Hippocampal formation (tissue), 2 donors: ENCODE data around the gene SLC30A1.
"Not testable (repeated sequence)": the region's sequence is repeated elsewhere in the genome, so short reads cannot be mapped to it uniquely, and the experiment has no call there.

Source experiments
- DNase-seq, 2 donors: peaks; one replicate each; lab custom pipeline; 2025; lab: John Stamatoyannopoulos, UW

Gene SLC30A1, protein sequence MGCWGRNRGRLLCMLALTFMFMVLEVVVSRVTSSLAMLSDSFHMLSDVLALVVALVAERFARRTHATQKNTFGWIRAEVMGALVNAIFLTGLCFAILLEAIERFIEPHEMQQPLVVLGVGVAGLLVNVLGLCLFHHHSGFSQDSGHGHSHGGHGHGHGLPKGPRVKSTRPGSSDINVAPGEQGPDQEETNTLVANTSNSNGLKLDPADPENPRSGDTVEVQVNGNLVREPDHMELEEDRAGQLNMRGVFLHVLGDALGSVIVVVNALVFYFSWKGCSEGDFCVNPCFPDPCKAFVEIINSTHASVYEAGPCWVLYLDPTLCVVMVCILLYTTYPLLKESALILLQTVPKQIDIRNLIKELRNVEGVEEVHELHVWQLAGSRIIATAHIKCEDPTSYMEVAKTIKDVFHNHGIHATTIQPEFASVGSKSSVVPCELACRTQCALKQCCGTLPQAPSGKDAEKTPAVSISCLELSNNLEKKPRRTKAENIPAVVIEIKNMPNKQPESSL

DNA sequence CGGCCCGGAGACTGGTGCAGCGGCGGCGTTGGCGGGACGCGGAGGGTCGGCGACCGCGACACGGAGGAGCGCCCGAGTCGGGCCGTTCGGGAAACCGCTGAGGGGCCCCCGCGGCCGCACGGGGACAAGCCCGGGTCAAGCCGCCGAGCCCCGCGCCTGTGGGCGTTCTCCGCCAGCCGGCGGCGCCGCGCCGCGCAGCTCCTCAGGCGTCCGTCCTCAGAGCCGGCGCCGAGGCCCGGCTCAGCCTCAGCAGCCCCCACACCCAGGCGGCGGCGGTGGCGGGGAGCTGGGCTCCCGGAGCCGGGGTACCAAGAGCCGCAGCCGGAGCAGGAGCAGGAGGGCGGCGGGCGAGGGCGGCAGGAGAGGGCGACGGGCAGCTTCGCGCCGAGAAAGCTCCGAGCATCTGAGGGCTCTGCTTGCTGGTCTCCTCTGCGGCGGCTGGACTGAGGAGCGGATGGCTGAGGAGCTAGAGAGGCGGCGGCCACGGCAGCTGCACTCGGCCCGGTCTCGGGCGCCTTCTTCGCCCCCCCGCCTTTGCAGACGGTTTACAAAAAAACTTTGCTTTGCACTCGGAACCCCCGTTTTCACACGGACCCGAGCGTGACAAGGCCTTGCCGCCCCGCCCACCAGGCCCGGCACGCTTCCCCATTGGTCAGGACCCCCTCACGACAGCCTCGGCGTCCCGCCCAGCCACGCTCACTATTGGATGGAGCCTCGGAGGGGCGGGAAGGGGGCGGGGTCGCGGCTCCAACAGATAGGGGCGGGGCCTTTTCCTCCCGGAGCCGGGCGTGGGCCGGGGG lies at the start of gene SLC30A1:
TSS of gene SLC30A1 (minus strand) at position 522 of the 800 bp plus-strand sequence. CDS start 549 bp downstream, outside the sequence.
- DNase-seq, result peak; percentile 97 to 99

DNA sequence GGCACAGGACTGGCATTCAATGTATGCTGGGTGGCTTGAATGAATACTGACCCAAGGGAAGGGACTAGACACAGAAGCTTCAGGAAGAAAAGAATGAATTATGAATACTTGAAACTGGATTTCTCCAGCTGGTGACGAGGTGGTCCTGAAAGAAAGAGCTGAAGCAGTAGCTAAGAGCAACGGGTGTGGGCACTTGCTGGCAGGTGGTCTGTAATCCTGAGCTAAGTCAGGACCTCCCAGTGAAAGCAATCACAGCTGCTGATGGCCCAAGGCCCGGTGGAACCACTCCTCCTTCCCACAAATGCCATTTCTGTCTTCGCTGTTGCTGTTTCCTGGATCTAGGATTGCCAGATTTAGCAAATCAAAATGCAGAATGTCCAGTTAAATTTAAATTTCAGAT lies 49.5 kb upstream of the SLC30A1 start:
- no peak for DNase-seq

DNA sequence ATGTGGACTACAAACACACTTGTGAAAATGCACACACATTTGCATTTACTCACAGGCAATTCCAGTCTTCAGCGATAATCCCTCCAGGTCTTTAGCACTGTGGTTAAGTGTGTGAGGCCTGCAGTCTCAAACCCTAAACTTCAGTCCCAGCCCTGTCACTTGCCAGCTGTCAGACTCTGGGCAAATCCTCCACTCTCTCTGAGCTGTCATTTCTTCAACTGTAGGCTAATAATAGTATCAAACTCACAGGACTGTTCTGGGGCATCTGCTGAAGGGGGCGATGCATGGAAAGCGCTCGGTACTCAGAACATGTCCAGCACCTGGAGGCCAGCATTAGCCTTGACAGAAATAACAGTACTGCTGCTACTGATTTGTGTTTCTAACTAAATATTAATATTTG lies 48.3 kb upstream of the SLC30A1 start:
- DNase-seq, result no peak

DNA sequence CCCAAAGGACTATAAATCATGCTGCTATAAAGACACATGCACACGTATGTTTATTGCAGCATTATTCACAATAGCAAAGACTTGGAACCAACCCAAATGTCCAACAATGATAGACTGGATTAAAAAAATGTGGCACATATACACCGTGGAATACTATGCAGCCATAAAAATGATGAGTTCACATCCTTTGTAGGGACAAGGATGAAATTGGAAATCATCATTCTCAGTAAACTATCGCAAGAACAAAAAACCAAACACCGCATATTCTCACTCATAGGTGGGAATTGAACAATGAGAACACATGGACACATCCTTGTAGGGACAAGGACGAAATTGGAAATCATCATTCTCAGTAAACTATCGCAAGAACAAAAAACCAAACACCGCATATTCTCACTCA lies 46.9 kb upstream of the SLC30A1 start:
- DNase-seq, result not testable (repeated sequence)

DNA sequence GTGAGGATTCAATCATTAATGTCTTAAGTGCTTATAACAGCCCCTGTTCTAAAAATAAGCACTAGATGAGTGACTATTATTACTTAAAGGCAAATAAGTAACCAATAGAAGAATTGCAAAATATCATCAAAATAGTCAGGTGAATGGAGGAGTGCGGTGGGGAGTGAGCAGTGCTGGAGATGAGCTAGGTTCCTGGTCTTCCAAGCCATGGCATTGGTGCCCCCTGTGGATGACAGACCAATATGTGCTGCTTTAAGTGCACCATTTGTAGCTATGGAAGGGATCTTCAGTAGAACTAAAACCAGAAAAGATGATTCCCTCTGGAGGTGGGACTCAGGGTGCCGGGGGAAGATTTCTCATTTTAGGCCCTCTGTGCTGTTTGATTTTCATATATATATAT lies 46.1 kb upstream of the SLC30A1 start:
- DNase-seq, result no peak

DNA sequence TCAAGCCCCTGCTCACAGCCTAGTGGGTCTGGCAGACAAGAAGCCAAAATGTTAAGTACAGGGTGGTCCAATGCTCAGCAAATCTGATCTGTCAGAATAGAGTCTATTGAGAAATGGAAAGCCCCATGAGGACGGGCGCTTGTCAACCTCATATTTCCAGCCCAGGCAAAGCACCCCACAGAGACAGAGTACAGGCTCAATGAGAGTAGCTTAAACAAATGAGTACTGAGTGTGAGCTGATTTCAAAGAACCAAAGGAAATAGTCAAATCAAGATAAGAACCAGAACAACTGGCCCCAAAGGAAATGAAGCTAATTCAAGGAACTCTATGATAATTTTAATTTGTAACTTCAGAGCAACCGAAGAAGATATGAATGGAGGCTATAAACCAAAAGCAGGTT lies 44.6 kb upstream of the SLC30A1 start:
- no peak for DNase-seq

DNA sequence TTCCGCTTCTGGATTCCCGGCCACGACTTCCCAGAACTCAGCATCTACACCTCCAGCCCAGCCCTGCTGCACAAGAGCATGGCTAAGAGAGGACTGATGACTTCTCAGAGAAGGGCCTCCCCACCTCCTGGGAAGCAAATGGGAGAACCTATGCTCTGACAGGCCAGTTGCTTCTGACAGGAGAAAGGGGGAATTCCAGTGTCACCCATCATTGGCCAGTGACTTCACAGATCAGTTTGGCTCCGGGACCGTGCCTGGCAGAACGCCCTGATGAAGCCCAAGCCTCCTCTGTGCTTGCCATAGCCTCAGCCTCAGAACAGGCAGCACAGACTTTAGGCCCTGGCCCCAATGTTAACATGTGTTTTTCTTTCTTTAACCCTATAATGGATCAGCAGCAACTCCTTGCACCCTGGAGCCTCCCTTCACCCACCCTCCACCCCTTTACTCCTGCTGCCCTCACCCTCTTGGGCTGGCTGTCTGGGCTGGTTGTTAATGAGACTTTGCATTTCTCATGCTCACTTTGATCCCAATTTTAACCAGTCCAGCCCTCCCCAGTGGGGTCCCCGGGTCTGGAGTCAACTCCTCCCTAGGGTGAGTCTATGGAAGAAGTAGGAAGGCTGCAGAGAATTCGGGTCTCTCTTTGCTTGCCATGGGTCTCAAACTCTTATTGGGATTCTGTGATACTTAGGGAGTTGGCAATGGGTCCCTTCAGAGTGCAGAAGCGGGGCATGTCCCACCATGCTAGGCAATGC lies 42.7 kb upstream of the SLC30A1 start:
- DNase-seq, result no peak

DNA sequence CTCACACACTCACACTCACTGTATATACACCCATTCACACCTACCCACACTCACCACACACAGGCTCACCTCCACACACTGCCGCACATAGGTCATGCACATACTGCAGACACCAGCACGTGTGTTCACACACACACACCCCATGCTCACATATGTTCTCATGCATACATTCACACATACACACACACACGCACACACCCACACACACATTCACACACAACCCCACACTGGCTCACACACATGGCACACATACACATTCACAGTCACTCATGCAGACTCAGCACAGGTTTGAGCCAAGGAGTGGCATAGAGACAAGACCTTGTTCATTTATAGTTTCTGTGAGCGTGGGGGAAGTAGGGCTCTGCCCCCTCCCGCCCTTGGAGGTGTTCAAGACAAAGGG lies 41.1 kb upstream of the SLC30A1 start:
- DNase-seq, result no peak

DNA sequence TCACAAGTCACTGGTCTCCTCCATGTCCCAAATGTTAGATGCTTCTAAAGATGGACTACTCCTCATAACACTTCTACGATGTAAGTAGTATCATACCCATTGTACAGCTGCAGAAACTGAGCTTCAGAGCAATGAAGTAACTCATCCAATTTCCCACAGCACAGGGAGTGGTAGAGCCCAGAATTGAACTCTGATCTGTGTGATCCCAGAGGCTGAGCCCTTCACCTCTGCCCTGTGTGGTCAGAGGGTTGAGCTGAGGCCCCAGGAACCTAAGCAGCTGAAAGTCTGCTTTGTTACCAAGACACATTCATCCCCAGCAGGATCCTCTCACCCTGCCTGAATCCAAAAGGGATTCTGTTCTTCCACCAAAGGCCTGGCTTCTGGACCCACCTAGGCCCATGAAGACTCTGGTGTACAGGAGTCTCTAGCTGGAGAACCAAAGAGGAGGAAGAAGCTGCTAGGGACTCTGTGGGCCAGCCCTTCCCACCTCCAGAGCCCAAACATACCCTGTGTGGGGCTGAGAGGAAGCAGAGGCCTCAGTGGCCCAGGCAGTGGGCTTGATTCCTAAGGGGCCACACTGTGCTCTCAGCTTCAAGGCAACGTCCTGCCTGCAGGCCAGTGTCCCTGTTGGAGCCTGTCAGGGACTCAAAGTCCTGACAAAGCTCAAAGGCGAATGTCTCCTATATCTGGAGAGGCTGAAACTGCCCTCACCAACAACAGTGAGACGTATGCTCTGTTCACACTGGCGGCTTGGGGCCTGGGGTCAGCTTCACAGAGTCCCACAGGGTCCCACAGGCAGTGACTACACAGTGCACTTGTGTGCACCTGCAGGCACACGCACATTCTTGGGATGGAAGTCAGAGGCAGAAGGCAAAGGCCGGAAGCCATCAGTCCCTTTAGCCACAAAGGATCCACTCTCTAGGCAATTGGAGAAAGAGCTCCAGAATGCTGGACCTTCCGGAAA lies 40.4 kb upstream of the SLC30A1 start:
- DNase-seq, result no peak

DNA sequence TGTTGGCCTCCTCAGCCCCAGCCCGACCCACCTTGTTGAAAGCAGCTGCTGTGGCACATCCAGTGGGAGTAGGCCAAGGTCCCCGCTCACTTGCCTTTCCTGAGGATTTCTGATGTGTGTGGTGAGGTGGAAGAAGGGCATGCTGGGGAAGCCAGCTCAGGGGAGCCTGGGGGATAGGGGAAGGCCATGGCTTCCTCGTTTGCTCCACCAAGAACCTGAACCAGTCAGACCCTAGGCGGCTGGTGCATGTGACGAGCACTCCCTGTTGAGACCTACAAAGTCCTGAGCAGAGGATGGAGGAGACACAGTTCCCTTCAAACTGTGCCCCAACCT lies 38.0 kb upstream of the SLC30A1 start:
- no peak for DNase-seq

DNA sequence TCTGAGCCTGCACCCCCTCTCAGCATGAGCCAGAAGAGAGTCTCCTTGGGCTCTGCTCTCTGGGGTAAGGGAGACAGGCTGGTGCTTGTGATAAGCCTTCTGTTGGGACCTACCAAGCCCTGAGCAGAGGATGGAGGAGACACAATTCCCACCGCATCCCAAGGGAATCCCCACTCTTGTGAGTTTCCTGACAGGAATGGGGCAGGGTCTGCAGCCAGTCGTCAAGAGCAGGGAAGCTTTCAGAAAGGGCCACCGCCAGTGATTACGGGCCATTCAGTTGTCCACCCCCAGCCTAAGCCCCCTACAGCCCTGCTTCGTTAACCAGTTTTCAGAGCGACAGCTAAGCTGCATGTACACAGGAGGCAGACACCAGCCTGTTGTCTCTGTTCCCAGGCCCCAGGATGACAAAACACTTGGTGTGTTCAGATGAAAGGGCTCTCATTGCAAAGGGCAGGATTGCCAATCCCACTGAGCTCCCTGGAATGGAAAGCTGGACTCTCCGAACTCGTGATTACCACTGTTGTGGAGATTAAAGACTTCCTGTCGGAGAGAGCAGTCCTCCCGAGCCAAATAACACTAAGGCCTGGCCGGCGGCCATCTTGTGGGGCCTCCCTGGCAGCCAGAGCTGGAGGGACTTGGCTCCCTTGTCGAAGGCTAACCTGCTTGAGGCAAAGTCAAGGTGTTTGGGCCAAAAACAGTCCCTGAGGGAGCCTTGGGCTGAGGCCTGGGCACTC lies 37.4 kb upstream of the SLC30A1 start:
- no peak for DNase-seq

DNA sequence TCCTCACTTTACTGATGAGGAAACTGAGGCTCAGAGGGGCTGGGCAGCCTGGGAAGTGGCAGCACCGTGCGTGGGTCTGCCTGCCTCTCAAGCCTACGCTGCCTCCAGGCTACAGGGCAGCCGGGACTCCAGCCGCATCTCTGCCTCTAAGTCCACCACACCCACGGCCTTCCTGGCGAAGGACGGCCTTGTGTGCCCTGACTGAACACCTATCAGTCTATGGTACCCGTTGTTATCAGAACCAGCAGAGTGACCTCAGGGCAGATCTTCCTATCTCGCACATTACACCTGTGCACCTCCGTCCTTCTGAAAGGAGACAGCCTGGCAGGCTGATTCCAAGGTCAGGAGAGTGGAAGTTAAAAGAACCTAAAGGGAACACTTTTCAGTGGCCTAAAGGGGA lies 35.7 kb upstream of the SLC30A1 start:
- no peak for DNase-seq

DNA sequence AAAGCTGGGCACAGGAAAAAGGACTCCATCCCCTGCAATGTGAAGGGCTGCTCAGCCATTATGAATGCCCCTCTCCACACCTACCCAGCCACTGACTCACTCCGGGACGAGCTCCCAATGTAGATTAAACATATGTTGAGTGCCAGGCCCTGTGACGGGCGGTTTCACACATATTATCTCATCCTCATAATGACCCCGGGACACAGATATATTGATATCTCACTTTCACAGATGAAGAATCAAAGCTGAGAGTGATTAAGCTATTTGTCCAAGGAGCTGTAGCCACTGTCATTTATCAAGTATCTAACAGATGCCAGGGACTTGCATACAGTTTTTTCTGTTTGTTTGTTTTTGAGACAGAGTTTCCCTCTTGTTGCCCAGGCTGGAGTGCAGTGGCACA lies 35.0 kb upstream of the SLC30A1 start:
- DNase-seq, result no peak

DNA sequence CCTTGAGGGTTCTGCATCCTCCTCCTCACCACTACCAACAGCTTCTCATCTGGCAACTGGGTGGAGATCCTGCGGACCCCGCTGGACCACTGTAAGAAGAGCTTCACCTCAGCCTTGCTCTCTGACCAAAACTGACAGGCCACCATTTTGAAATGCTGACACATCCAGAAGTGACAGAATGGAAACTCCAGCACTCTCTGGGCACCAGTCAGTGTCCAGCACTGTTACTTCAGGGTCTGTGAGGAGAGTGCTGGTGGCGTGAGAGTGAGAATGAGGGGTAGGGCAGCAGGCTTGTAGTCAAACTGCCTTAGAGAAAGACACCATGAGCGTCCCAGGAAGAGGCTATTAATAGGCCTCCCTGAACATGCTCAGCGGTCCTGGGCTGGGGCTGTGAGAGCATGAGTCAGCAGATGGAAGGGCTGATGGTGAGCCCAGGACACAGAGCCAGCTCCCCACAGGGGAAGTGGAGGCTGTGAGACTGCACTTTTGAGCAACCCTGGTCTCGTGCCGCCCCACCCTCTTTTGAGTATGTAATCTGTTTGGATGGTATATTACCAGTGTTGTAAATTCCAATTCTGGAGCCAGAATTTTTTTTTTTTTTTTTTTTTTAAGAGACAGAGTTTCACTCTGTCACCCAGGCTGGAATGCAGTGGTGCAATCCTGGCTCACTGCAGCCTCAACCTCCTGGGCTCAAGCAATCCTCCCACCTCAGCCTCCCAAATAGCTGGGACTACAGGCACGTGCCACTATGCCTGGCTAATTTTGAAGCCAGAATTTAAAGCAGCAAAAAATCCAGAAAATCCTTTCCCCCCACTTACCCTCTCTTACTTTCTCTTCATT lies 34.4 kb upstream of the SLC30A1 start:
- DNase-seq, result peak in 1 of 2 donors; percentile 6

DNA sequence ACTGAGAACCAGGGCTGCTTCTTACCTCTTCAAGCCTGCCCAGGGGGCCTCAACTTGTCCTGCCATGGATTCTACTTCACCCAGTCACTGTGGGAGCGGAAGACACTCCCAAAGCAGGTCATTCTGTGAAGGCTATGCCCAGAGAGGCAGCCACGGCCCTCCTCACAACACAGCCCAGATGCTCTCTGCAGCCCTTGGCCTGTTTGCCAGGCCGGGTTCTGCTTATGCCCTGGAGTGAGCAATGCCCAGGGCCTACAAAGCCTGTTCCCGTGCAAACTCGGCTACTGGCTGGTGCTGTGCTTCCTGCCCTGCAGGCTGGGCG lies 33.8 kb upstream of the SLC30A1 start:
- DNase-seq, result no peak

DNA sequence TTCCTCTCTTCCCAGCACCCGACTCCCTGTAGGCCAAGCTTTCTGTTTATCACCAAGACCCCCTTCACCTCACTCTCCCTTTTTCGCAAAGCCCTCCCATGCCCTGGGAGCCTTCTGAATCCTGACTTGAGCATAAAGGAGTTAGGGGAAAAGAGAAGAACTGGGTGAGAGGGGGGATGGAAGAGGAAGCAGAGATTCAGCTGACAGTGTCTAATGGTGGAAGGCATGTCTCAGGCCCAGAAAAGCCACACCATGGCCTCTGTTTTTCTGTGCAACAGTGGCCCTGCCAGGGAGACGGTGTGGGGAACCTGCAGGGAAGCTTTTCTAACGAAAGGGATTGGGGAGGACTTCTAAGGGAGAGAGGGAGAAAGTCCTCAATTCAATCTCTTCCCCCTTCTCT lies 32.9 kb upstream of the SLC30A1 start:
- no peak for DNase-seq

DNA sequence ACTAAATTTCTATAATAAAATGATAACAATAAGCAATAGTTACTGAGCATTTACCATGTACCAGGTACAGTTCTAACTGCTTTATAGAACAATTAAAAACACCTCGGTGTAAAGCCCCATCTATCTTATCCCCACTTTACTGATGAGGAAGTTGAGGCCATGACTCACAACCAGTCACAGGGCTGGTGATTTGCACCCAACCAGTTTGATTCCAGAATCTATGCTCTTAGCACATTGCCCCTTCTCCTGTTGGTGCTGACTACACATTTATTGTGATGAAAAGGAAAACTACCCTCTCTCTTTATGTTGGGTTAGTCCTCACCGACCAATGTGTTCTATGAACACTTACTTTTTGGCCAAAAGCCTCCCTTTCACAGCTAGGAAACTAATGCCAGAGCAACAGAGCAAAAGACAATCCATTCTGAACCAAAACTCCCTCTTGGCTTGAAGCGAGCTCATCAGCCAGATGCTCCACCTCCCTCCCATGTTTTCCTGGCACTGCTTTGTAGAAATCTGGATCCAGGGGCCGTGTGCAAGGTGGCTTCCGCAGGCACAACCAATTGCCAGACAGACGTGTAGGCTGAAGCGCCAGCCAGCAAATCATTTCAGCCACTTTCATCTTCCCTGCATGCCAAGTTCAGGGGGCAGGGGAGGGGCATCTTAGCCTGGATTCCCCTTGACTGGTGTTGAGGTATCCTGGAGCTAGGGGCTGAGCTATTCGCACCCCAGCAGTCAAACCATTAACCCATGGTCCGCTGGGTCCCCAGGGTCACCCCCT lies 32.0 kb upstream of the SLC30A1 start:
- DNase-seq, result peak; percentile 16 to 69

DNA sequence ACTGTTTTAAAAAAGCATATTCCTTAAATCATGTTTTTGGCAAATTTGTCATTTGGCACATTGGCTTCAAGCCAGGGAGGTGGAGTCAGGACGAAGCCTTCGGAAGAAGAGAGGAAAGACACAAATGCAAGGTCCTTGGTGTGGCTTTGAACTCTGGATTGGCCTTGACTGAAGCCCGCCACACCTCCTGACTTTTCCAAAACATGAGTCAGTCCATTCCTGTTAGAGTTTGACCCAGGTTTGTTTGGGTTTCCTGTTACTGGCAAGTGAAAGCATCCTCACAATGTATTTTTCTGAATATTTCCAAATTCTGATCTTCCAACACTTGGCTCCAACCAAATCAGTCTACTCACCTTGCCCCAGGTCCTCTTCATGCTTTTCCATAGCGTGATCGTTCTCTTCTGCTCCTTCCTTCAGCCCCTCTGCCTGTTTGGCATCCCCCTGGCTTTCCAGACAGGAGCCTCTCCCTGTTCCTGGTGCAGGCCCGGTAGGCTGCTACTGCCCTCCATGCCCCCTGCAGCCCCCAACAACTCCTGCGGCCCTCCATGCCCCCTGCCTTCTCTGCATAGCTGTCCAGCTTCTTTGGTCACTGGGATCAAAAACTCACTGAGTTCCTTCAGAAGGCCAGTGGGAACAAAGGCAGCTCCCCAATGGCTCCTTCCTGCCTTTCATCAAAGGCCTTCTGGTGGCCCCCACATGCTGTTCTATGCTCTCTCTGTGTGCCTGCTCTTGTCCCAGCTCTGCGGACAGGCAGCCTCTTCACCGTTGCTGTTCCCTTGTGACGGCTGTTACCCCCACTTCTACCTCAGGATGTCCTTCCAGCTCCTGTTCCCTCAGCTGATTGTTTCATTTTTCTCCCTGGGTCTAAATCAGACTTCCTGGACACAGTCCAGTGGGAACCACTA lies 30.4 kb upstream of the SLC30A1 start:
- DNase-seq, result no peak
